Measurements from ENCODE around the gene KRTAP15-1. TPM values are rescaled to one million over a fixed set of nuclear protein-coding genes. Genes with fewer than 3 reads are reported as not detected.

The KRTAP15-1 gene
- total RNA-seq, 1 experiment from 2014 or later = not detected

Other genes with a start within 250 kb of the KRTAP15-1 start
- gene CLDN8, start 224.2 kb upstream of the KRTAP15-1 start, total RNA-seq (2021; ENCODE audit: unreplicated experiment) = not detected
- not detected for gene KRTAP24-1, start 157.3 kb upstream of the KRTAP15-1 start, total RNA-seq (2021; ENCODE audit: unreplicated experiment)
- not detected for gene KRTAP25-1, start 150.8 kb upstream of the KRTAP15-1 start, total RNA-seq (2021; ENCODE audit: unreplicated experiment)
- not detected for gene KRTAP26-1, start 120.0 kb upstream of the KRTAP15-1 start, total RNA-seq (2021; ENCODE audit: unreplicated experiment)
- gene KRTAP27-1, start 102.6 kb upstream of the KRTAP15-1 start, total RNA-seq (2021; ENCODE audit: unreplicated experiment) = not detected
- not detected for gene KRTAP23-1, start 91.7 kb upstream of the KRTAP15-1 start, total RNA-seq (2021; ENCODE audit: unreplicated experiment)
- gene KRTAP13-2, start 68.0 kb upstream of the KRTAP15-1 start, total RNA-seq (2021; ENCODE audit: unreplicated experiment) = not detected
- gene KRTAP13-1, start 44.2 kb upstream of the KRTAP15-1 start, total RNA-seq (2021; ENCODE audit: unreplicated experiment) = not detected
- gene KRTAP13-3, start 14.3 kb upstream of the KRTAP15-1 start, total RNA-seq (2021; ENCODE audit: unreplicated experiment) = not detected
- not detected for gene KRTAP13-4, start 10.1 kb upstream of the KRTAP15-1 start, total RNA-seq (2021; ENCODE audit: unreplicated experiment)
- gene KRTAP19-1, start 40.1 kb downstream of the KRTAP15-1 start, total RNA-seq (2021; ENCODE audit: unreplicated experiment) = not detected
- gene KRTAP19-2, start 47.2 kb downstream of the KRTAP15-1 start, total RNA-seq (2021; ENCODE audit: unreplicated experiment) = not detected
- not detected for gene KRTAP19-3, start 51.7 kb downstream of the KRTAP15-1 start, total RNA-seq (2021; ENCODE audit: unreplicated experiment)
- not detected for gene KRTAP19-4, start 56.9 kb downstream of the KRTAP15-1 start, total RNA-seq (2021; ENCODE audit: unreplicated experiment)
- not detected for gene KRTAP19-5, start 61.9 kb downstream of the KRTAP15-1 start, total RNA-seq (2021; ENCODE audit: unreplicated experiment)
- not detected for gene KRTAP19-6, start 101.6 kb downstream of the KRTAP15-1 start, total RNA-seq (2021; ENCODE audit: unreplicated experiment)
- gene KRTAP19-7, start 121.0 kb downstream of the KRTAP15-1 start, total RNA-seq (2021; ENCODE audit: unreplicated experiment) = not detected
- gene KRTAP22-2, start 150.1 kb downstream of the KRTAP15-1 start, total RNA-seq (2021; ENCODE audit: unreplicated experiment) = not detected
- gene KRTAP6-3, start 152.2 kb downstream of the KRTAP15-1 start, total RNA-seq (2021; ENCODE audit: unreplicated experiment) = not detected
- gene KRTAP6-2, start 158.6 kb downstream of the KRTAP15-1 start, total RNA-seq (2021; ENCODE audit: unreplicated experiment) = not detected
- gene KRTAP22-1, start 160.8 kb downstream of the KRTAP15-1 start, total RNA-seq (2021; ENCODE audit: unreplicated experiment) = not detected
- gene KRTAP6-1, start 173.7 kb downstream of the KRTAP15-1 start, total RNA-seq (2021; ENCODE audit: unreplicated experiment) = not detected
- not detected for gene KRTAP20-1, start 176.2 kb downstream of the KRTAP15-1 start, total RNA-seq (2021; ENCODE audit: unreplicated experiment)
- not detected for gene KRTAP20-4, start 180.4 kb downstream of the KRTAP15-1 start, total RNA-seq (2021; ENCODE audit: unreplicated experiment)
- not detected for gene KRTAP20-2, start 194.9 kb downstream of the KRTAP15-1 start, total RNA-seq (2021; ENCODE audit: unreplicated experiment)
- gene KRTAP20-3, start 202.6 kb downstream of the KRTAP15-1 start, total RNA-seq (2021; ENCODE audit: unreplicated experiment) = not detected